SW480 (cell line): ENCODE results near the gene WDR59.

Experiments used
- DNase-seq: peaks from one replicate; pipeline ENCODE4 v3.0.0-alpha.2; 2016; ENCODE audit warnings: low spot score

WDR59 gene

GRCh38 chr16:74903901-74904678 lies 80.8 kb downstream of the WDR59 start:
- DNase-seq: no peak

GRCh38 chr16:74903120-74903519 lies 81.8 kb downstream of the WDR59 start:
- no peak for DNase-seq

GRCh38 chr16:74902161-74902560 lies 82.8 kb downstream of the WDR59 start:
- no peak for DNase-seq

- DNase-seq: no peak
Observed at GRCh38 chr16:74901606-74902005, 83.3 kb downstream of the WDR59 start.

GRCh38 chr16:74899816-74900215 lies 85.1 kb downstream of the WDR59 start:
- no peak for DNase-seq

- no peak for DNase-seq
Observed at GRCh38 chr16:74898659-74899058, 86.3 kb downstream of the WDR59 start.

GRCh38 chr16:74896389-74897370 lies 88.2 kb downstream of the WDR59 start:
- DNase-seq: peak; percentile 13

- DNase-seq: no peak
Observed at GRCh38 chr16:74893541-74893940, 91.4 kb downstream of the WDR59 start.

GRCh38 chr16:74892574-74893461 lies 92.1 kb downstream of the WDR59 start:
- no peak for DNase-seq

- no peak for DNase-seq
Observed at GRCh38 chr16:74888888-74889287, 96.0 kb downstream of the WDR59 start.

GRCh38 chr16:74888232-74888862 lies 96.6 kb downstream of the WDR59 start:
- no peak for DNase-seq

GRCh38 chr16:74887084-74887483 lies 97.8 kb downstream of the WDR59 start:
- no peak for DNase-seq

GRCh38 chr16:74877706-74878105 lies 107.2 kb downstream of the WDR59 start:
- no peak for DNase-seq

GRCh38 chr16:74874912-74875546 lies 109.9 kb downstream of the WDR59 start:
- DNase-seq: no peak

- no peak for DNase-seq
Observed at GRCh38 chr16:74874123-74874522, 110.8 kb downstream of the WDR59 start.

- no peak for DNase-seq
Observed at GRCh38 chr16:74872302-74872701, 112.6 kb downstream of the WDR59 start.

GRCh38 chr16:74871608-74872007 lies 113.3 kb downstream of the WDR59 start:
- DNase-seq: no peak

GRCh38 chr16:74868501-74868900 lies 116.4 kb downstream of the WDR59 start:
- DNase-seq: peak; percentile 48

GRCh38 chr16:74868035-74868434 lies 116.9 kb downstream of the WDR59 start:
- no peak for DNase-seq

- DNase-seq: no peak
Observed at GRCh38 chr16:74867281-74867849, 117.6 kb downstream of the WDR59 start.
